HG02884 (cell line): ENCODE results near the gene APH1B.
"Not testable (repeated sequence)": the region's sequence is repeated elsewhere in the genome, so short reads cannot be mapped to it uniquely, and the experiment has no call there.

Experiments
- ATAC-seq: cut with Tn5 transposase; IDR thresholded peaks from one replicate; pipeline ENCODE4 v1.9.1; 2021; ENCODE audit warnings: mild to moderate bottlenecking, moderate library complexity; ENCODE audit not compliant: unreplicated experiment

Gene APH1B

DNA sequence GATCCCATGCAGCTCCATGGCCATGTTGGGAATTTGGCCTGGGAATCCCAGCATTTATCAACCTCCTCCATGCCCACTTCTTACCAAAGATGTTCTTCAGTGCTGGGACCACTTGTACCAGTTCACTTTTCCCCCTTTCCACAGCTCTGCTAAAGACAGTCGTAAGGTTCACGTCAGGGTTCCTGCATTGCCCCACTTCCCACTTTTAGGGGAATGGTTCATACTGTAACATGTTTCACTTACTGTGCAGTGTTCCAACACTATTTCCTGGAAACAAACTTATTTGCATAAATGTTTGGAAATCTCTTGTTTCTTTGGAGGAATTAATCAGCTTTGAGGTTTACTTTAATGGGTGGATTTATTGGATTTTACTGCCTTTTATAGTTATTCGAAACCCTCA lies 17.0 kb downstream of the APH1B start:
- ATAC-seq, result no peak

DNA sequence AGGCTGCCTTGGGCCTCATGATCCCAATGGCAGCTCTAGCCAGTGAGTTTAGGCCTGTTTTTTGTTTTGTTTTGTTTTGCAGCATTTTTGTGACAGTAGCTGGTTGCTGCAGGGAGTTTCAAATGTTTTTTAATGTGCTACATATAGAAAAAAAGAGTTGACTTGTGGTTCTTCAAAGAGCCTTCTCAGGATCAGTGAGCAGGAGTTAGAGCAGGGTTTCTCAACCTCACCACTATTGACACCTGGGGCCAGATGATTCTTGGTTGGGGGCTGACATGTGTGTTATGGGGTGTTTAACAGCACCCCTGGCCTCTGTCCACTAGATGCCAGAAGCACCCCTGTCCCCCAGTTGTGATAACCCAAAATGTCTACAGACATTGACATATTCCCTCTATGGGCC lies 17.9 kb downstream of the APH1B start:
- ATAC-seq, result no peak

- ATAC-seq, result no peak
Measured at GRCh38 chr15:63296195-63296594, 18.8 kb downstream of the APH1B start.

GRCh38 chr15:63299943-63300575 lies 22.7 kb downstream of the APH1B start:
- ATAC-seq, result no peak

GRCh38 chr15:63301088-63301487 lies 23.7 kb downstream of the APH1B start:
- no peak for ATAC-seq

DNA sequence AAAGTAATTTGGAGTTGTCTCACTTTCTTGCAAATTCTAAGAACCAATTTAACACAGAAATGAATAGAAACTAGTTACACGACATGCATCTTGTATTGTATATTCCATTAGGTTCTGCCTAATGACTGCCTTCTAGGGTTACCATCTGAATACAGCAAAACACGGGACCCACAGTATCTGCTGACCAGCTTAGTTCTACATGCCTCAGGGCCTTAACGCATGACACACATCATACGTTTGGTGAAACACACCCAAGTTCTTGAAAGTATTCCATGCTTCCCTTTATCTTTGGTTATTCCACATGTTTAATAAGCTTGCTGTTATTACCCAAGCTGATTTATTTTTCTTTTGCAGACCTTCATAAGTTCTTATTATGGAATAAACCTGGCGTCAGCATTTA lies 27.9 kb downstream of the APH1B start:
- no peak for ATAC-seq

DNA sequence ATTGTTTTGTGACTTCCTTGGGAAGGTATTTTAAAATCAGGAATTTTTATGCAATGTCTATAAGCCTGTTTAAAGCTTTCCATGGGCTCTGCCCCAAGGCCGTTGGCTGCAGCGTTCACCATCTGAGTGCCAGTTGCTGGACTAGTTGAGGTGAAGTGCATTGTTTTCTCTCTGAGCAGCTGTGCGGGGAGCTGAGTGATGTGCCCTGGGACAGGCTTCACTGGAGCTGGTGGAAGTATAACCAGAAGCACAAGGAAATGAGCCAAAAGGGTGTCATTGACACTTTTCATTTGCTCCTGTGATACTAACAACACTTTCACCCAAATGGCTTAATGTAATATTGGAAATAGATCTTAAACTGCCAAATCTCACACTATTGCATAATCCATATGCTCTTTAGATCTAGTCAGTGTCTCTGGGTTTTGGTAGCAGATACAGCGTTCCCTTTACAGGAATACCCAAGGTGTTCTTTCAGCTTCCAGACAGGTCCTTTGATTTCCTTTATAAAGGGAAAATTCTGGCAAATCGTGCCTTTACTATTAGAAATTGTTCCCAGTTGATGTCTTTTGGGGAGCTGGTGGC lies 29.2 kb downstream of the APH1B start:
- no peak for ATAC-seq

GRCh38 chr15:63308491-63308890 lies 31.1 kb downstream of the APH1B start:
- no peak for ATAC-seq

GRCh38 chr15:63308947-63309346 lies 31.5 kb downstream of the APH1B start:
- ATAC-seq, result no peak

DNA sequence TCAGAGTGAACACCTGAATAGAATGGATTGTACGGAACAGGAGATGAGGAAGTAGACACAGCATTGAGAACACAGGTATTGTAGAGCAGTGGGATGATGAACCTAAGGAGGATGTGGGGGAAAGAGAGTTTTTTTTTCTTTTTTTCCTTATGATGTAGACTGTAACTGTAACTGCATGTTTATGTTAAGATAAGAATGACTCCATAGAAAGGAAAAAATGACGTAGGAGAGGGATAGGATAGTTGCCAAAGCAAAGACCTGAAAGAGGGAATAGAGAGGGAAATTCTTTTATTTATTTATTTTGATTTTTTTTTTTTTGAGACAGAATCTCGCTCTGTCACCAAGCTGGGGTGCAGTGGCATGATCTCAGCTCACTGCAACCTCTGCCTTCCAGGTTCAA lies 33.2 kb downstream of the APH1B start:
- no peak for ATAC-seq

DNA sequence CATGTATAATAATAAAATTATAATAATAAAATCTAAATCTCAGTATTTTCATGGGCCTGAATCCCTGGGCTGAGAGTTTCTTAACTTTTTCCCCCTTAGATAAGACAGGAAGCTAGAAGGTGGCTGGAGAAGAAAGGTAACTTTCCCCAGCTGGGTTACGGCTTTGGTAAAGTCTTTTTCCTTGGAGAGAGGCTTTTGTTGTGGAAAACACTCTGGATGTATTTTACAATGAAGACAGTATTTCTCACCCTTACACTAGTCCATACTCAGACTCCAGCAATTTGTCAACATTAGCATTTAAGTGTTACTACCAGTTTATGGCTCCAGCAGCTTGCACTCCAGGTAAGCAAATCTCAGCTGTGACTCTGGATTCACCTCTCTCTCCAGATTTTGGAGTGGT lies 34.9 kb downstream of the APH1B start:
- no peak for ATAC-seq

GRCh38 chr15:63313825-63314224 lies 36.4 kb downstream of the APH1B start:
- no peak for ATAC-seq

- ATAC-seq, result no peak
Measured at GRCh38 chr15:63314409-63314808, 37.0 kb downstream of the APH1B start.

DNA sequence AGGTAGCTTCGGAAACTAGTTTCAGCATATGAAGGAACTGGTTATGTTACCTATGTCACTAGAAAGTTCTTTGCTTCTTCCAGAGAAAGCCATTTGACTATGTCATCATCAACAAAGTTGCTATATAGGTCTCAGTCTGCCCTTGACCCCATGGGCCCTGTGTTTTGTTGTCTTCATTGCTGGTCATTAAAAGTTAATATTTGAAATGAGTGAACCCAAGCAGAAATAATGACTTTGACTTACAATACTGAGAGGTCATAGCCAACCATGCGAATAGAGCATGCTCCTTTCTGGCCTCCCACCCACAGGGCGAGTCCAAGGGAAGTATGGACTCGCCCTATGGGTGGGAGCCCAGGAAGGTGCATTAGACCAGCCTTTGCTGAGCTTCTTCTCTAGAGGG lies 40.9 kb downstream of the APH1B start:
- no peak for ATAC-seq

- no peak for ATAC-seq
Measured at GRCh38 chr15:63319065-63319464, 41.7 kb downstream of the APH1B start.

DNA sequence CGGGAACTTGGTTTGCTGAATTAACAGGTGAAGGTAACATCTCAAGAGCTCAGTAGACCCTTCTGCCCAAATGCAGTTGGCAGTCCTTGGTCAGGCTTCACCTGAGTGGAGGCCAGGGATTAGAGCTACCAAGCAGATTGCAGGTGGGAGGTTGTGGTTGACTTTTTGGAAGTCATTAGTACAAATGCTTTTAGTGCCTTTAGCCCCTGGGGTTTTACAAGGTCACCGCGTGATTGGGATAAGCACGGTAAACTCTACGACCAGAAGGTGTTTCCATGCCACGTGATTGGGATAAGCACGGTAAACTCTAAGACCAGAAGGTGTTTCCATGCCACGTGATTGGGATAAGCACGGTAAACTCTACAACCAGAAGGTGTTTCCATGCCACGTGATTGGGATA lies 43.0 kb downstream of the APH1B start:
- ATAC-seq, result not testable (repeated sequence)

- not testable (repeated sequence) for ATAC-seq
Measured at GRCh38 chr15:63320981-63321380, 43.6 kb downstream of the APH1B start.

- no peak for ATAC-seq
Measured at GRCh38 chr15:63321462-63321861, 44.1 kb downstream of the APH1B start.

- ATAC-seq, result no peak
Measured at GRCh38 chr15:63322541-63322940, 45.1 kb downstream of the APH1B start.

DNA sequence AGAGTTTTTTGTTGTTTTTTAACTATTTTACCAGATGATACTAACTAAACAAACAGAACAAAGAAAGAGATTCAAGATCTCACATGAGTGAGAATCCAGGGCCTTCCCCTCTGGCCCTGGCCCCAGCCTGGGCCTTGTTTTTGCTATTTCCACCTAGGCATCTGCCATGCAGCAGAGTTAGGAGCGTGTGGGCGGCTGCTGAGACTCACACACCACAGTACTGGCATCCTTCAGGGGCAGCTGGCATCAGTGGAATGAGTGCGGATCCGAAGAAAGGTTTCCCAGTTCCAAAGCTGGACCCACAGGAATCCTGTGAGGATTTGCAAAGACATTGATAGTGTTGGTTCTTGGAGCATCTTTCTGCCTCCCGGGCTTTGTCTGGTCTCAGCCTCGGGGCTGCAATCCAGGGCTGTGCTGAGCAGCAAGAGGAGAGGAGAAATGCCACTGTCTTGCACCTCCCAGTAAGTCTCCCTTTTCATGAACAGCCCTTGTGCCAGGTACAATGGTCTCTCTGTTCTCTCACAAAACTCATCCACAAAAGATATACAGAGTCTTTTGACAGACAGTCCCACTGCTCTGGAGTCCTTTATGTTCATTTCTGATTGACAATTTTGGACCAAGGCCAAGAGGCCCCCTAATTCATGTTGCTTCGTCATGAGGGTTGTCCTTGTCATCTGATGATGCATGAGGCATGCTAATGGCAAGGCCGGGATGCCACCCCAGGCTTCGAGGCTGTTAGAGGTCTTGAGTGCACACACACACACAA lies 46.6 kb downstream of the APH1B start:
- ATAC-seq, result no peak

DNA sequence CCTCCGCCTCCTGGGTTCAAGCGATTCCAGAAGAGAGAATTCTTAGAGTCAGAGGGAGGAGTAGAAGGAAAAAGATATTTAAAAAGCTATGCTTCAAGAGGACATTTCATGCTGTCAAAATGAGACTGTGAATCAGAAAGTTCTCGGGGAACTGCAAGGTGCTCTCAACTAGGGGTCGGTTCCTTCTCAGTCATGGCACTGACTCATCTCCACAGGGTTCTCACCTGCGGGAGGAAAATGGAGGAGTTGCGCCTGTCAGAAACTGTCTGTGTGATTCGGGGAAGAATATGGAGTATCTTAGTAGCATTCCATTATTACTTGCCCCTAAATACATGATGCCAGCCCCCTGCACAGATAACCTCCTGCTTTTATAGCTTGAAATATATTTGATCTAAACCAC lies 47.4 kb downstream of the APH1B start:
- no peak for ATAC-seq

DNA sequence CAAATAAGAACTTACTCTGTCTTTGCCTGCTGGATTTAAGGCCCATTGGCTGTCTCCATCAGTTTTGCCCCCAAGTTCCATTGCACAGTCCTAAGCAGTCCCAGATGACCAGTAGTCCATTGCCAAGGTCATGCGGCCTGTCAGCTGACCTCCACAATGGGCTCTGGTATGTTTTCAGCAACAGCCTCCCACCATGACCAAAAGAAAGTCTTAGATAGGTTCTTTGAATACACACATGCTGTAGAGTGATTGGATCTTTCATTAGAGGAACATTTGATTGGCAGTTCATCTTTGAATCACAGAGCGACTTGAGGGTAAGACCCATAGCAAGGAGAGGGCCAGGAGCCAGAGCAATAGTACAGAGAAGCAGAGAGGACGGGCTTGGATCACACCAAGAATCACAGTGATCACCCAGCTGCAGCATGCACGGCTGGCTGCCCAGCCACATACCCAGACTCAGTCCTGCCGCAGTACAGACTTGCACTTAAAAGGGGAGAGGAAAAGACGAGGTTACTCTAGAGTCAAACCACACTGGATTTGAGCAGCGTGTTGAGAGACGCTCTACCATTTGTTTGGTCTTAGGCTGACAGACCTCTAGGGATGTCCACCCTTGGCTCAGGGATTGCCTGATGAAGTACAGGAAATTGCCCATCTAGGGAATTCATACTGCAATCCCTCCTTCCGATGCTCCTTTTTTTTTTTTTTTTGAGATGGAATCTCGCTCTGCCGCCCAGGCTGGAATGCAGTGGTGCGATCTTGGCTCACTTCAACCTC lies 50.4 kb downstream of the APH1B start:
- no peak for ATAC-seq
